Prostate gland (tissue), 2 donors: Measurements from ENCODE around the gene PDE10A. TPM values are rescaled to one million over a fixed set of nuclear protein-coding genes. Genes with fewer than 3 reads are reported as not detected.

ENCODE experiments used
- DNase-seq: peaks from one replicate; pipeline ENCODE4 v3.0.0-alpha.2; 2019; ENCODE audit warnings: low spot score
- H3K27ac ChIP-seq, 2 donors: fragments of 200-600 bp; sonication (generic); 2 replicates each; pipeline ENCODE4 v1.5.1; 2017 to 2019
- H3K27me3 ChIP-seq: fragments of 200-600 bp; sonication (generic); replicated peaks from 2 replicates; pipeline ENCODE4 v1.5.1; 2019; ENCODE audit not compliant: insufficient read depth
- H3K36me3 ChIP-seq, 2 donors: fragments of 200-600 bp; sonication (generic); 1 replicate in 1 of 2; 2 replicates in 1 of 2; pipeline versions ENCODE4 v1.5.1 to v1.8.1; 2017 to 2019
- H3K4me1 ChIP-seq: fragments of 200-600 bp; sonication (generic); replicated peaks from 2 replicates; pipeline ENCODE4 v1.5.1; 2019
- H3K4me3 ChIP-seq, 2 donors: fragments of 200-600 bp; sonication (generic); 2 replicates each; pipeline ENCODE4 v1.5.1; 2017 to 2019
- H3K9me3 ChIP-seq: fragments of 200-600 bp; sonication (generic); 2 replicates; pipeline ENCODE4 v1.5.1; 2017
- POLR2A ChIP-seq: fragments of 450-650 bp; IDR thresholded peaks from one replicate; pipeline ENCODE4 v1.6.1; 2016; ENCODE audit warnings: antibody characterized with exemption, mild to moderate bottlenecking
- POLR2AphosphoS5 ChIP-seq: sonication (generic); formaldehyde crosslinking; IDR thresholded peaks from one replicate; pipeline ENCODE4 v1.6.1; 2017; ENCODE audit warnings: antibody characterized with exemption
- WGBS: methylation state at CpG from one replicate; pipeline ENCODE4 v1.1.5; 2018; 5-methylcytosine and 5-hydroxymethylcytosine counted together
- intact Hi-C: fragments of 100-400 bp; cut with DNase I; formaldehyde crosslinking; loops from one replicate; pipeline ENCODE4 v1.14.2; 2022
- total RNA-seq, 2 donors: library from RNA; depleted of rRNA; stranded (reverse); fragments of >200 nt; gene quantifications; one replicate each; pipeline ENCODE4 v1.1.0, GENCODE V29; 2016
- TF ChIP-seq, protein P1 (sequence below), 4 experiments: fragments of 200-600 bp in 2 of 4; fragments of 450-650 bp in 2 of 4; sonication (generic) in 2 of 4; IDR thresholded peaks; 1 replicate in 3 of 4; 2 replicates in 1 of 4; pipeline ENCODE4 v1.5.1; 2016 to 2019; ENCODE audit warnings: antibody characterized with exemption in 4 of 4, mild to moderate bottlenecking in 2 of 4, moderate library complexity in 2 of 4

PDE10A gene
- total RNA-seq, 2 donors from 2014 or later, result 9.6 to 13.5 TPM

DNA sequence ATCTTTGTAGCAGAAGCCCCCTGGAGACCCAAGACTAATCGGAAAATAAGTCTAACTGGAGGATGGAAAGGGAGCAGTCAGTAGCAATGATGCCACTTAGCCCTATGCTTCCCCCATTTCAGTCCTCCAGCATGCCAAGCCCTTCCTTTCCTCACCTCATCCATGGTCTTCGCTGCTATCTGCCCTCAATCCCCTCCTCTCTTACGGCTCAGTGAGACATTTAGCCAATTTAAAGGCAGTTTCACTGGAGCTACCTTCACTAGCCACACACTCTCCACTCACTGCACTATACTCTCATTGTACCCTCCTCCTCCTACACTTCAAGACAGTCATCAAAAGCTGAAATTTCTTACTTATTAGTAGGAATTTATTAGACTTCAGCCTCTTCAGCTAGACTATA, 111.2 kb downstream of the PDE10A start:
- H3K27me3 ChIP-seq, result no peaks in the 10 kb centered on the region
- no peaks in the 10 kb centered on the region for H3K36me3 ChIP-seq
- no peaks in the 10 kb centered on the region for H3K4me1 ChIP-seq
- intact Hi-C loops, result no loop called here
- no peak for DNase-seq
- WGBS, result 74% methylated on average over 3 of the region's 3 CpGs
- peak overlapping the region; percentile 68 to 78 for H3K27ac ChIP-seq
- TF ChIP-seq POLR2AphosphoS5 (no peak), POLR2A (no peak)
- TF ChIP-seq, protein P1, sequence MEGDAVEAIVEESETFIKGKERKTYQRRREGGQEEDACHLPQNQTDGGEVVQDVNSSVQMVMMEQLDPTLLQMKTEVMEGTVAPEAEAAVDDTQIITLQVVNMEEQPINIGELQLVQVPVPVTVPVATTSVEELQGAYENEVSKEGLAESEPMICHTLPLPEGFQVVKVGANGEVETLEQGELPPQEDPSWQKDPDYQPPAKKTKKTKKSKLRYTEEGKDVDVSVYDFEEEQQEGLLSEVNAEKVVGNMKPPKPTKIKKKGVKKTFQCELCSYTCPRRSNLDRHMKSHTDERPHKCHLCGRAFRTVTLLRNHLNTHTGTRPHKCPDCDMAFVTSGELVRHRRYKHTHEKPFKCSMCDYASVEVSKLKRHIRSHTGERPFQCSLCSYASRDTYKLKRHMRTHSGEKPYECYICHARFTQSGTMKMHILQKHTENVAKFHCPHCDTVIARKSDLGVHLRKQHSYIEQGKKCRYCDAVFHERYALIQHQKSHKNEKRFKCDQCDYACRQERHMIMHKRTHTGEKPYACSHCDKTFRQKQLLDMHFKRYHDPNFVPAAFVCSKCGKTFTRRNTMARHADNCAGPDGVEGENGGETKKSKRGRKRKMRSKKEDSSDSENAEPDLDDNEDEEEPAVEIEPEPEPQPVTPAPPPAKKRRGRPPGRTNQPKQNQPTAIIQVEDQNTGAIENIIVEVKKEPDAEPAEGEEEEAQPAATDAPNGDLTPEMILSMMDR (IDR thresholded peaks at IDR 0.05), result no peak
- no peak overlapping the region for H3K4me3 ChIP-seq
- H3K9me3 ChIP-seq, result no peaks in the 10 kb centered on the region

DNA sequence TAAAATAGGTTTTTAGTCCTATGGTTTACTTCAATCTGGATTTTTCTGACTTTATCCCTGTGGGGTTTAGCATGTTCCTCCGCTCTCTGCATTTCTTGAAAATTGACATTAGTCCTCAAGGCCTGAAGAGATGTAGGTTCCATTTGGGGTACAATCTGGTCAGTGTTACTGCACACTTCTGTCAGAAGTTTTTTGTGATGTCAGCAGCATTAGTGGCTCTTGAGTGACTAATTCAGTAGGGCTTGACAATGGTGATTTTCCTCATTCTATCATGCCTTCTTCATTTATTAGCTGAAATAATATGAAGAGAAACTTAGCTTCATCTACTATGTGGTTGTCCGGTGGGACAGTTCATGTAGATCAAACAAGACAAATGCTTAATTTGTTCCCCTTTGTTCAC, 114.6 kb downstream of the PDE10A start:
- no peaks in the 10 kb centered on the region for H3K36me3 ChIP-seq
- no peak overlapping the region for H3K4me3 ChIP-seq
- H3K9me3 ChIP-seq, result no peaks in the 10 kb centered on the region
- WGBS, result 96% methylated on average over 2 of the region's 2 CpGs
- no peaks in the 10 kb centered on the region for H3K4me1 ChIP-seq
- TF ChIP-seq POLR2AphosphoS5 (no peak), POLR2A (no peak)
- TF ChIP-seq, protein P1 (IDR thresholded peaks at IDR 0.05), result no peak
- intact Hi-C loops, result no loop called here
- no peaks in the 10 kb centered on the region for H3K27me3 ChIP-seq
- no peak overlapping the region for H3K27ac ChIP-seq
- no peak for DNase-seq

GRCh38 chr6:165545806-165546205, 117.2 kb downstream of the PDE10A start:
- Histone ChIP-seq H3K4me3 (no peak overlapping the region), H3K36me3 (no peaks in the 10 kb centered on the region), H3K27ac (no peak overlapping the region), H3K4me1 (no peaks in the 10 kb centered on the region), H3K27me3 (no peaks in the 10 kb centered on the region), H3K9me3 (no peaks in the 10 kb centered on the region)
- no peak for TF ChIP-seq POLR2AphosphoS5
- TF ChIP-seq, protein P1 (IDR thresholded peaks at IDR 0.05), result no peak
- TF ChIP-seq POLR2A, result no peak
- intact Hi-C loops, result no loop called here
- no peak for DNase-seq
- WGBS, result 69% methylated on average over 2 of the region's 2 CpGs

DNA sequence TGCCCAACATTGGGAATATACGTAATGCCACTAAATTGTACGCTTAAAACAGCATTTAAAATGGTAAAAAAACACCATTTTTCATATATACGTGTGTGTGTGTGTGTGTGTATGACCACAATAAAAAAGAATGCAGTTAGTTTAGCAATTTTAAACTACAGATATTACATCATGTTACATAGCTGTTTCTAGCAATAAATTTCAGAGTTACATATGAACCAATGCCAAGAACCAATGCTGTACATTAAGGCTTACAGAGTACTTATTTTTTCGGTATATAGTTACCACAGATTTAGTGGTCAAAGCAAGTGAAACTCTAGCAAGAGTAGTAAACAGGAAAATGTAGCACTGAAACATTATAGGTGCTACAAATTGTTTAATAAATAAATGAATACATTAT, 119.3 kb downstream of the PDE10A start:
- intact Hi-C loops, result no loop called here
- H3K9me3 ChIP-seq, result no peaks in the 10 kb centered on the region
- 81% methylated on average over 4 of the region's 4 CpGs for WGBS
- H3K27me3 ChIP-seq, result no peaks in the 10 kb centered on the region
- TF ChIP-seq POLR2AphosphoS5 (no peak), POLR2A (no peak)
- TF ChIP-seq, protein P1 (IDR thresholded peaks at IDR 0.05), result no peak
- H3K27ac ChIP-seq, result no peak overlapping the region
- H3K4me1 ChIP-seq, result no peaks in the 10 kb centered on the region
- DNase-seq, result no peak
- H3K36me3 ChIP-seq, result no peaks in the 10 kb centered on the region
- H3K4me3 ChIP-seq, result no peak overlapping the region

- Histone ChIP-seq H3K36me3 (no peaks in the 10 kb centered on the region), H3K27me3 (no peaks in the 10 kb centered on the region), H3K4me3 (no peak overlapping the region), H3K4me1 (no peaks in the 10 kb centered on the region), H3K27ac (no peak overlapping the region), H3K9me3 (no peaks in the 10 kb centered on the region)
- TF ChIP-seq, protein P1 (IDR thresholded peaks at IDR 0.05), result no peak
- TF ChIP-seq POLR2AphosphoS5, result no peak
- no peak for TF ChIP-seq POLR2A
- intact Hi-C loops, result no loop called here
- DNase-seq, result no peak
- whole genome bisulfite sequencing, result 90% methylated on average over 4 of the region's 4 CpGs
Measured at GRCh38 chr6:165536911-165537310, 126.1 kb downstream of the PDE10A start.
